ENCODE results near the gene ATXN3L. TPM values are rescaled to one million over a fixed set of nuclear protein-coding genes. Genes with fewer than 3 reads are reported as not detected.
A peak's percentile ranks its signal among the peaks of the same experiment; 100 is the strongest.

The ATXN3L gene
- total RNA-seq, 2 donors from 2014 or later, result not detected

DNA sequence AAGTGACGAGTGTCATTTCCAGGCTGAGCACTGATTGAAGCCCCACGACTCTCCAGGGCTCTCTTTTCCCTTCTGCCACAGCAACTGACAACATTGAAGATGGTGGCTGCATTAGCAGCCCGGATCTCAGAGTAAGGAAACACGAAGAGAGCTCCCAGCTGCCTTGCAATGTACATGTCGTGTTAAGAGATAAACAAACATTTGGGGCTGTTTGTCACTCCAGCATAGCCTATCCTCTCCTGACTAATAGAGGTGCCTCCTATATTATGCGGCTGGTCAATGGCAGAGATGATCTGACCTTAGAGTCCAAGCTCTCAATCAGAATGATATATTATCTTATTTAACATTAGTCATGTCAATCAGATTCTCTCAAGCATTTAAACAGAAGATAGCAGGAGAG, 38.6 kb downstream of the ATXN3L start:
- Histone ChIP-seq H3K36me3 (ENCODE audit: control insufficient read depth, insufficient read depth, low read length) (no peaks in the 10 kb centered on the region), H3K4me1 (ENCODE audit: control insufficient read depth, insufficient read depth, low read length) (no peaks in the 10 kb centered on the region), H3K27ac (ENCODE audit: low read depth, low read length) (no peak overlapping the region), H3K27me3 (ENCODE audit: control insufficient read depth, insufficient read depth, low read length, poor library complexity, severe bottlenecking) (no peaks in the 10 kb centered on the region), H3K4me3 (ENCODE audit: low read length) (no peak overlapping the region), H3K9ac (ENCODE audit: extremely low read depth, low read length, poor library complexity, severe bottlenecking) (no peak overlapping the region), H3K9me3 (ENCODE audit: control insufficient read depth, low read length) (peaks cover 21% of the 10 kb centered on the region)
- peaks cover 77% of the 10 kb centered on the region for H3K9me3 Mint-ChIP-seq
- H3K27ac Mint-ChIP-seq, result no peak overlapping the region
- H3K4me1 Mint-ChIP-seq, result peaks cover 4% of the 10 kb centered on the region
- no peaks in the 10 kb centered on the region for H3K27me3 Mint-ChIP-seq (ENCODE audit: insufficient read depth)
- TF ChIP-seq, protein P1, sequence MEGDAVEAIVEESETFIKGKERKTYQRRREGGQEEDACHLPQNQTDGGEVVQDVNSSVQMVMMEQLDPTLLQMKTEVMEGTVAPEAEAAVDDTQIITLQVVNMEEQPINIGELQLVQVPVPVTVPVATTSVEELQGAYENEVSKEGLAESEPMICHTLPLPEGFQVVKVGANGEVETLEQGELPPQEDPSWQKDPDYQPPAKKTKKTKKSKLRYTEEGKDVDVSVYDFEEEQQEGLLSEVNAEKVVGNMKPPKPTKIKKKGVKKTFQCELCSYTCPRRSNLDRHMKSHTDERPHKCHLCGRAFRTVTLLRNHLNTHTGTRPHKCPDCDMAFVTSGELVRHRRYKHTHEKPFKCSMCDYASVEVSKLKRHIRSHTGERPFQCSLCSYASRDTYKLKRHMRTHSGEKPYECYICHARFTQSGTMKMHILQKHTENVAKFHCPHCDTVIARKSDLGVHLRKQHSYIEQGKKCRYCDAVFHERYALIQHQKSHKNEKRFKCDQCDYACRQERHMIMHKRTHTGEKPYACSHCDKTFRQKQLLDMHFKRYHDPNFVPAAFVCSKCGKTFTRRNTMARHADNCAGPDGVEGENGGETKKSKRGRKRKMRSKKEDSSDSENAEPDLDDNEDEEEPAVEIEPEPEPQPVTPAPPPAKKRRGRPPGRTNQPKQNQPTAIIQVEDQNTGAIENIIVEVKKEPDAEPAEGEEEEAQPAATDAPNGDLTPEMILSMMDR (conservative IDR thresholded peaks at IDR 0.05), result no peak
- WGBS, 2 experiments (ENCODE audit: insufficient coverage in 1 of 2, insufficient read length in 1 of 2), result 91 to 95% methylated on average over 3 to 6 of the region's 6 CpGs
- peaks cover 4% of the 10 kb centered on the region for H3K36me3 Mint-ChIP-seq (ENCODE audit: low read depth)
- no peak for DNase-seq
- no peak overlapping the region for H3K4me3 Mint-ChIP-seq

DNA sequence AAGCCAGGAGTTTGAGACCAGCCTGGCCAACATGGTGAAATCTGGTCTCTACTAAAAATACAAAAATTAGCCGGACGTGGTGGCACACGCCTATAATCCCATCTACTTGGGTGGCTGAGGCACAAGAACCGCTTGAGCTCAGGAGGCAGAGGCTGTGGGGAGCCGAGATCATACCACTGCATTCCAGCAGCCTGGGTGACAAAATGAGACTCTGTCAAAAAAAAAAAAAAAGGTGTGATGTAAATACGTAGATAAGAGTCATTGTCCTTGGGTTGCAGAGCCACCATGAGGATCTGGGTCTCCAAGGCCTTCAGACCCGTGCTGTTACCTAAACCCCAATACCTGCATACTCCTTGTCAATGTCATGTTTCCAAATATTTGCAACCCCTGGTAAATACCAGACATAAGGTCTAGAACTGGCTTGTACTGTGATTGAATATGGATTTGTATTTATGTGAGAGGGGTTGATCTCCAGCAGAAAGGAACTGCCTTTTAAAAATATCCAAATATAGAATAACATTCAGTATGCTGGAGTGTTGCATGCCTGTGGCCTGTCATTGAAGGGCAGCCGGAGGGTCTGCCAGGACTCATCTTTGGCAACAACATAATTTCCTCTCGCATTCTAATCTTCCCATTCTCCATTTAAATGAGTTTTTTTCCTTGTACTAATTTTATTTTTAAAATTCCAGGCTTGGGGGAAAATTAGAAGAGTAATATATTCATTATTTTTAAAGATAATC, 40.4 kb downstream of the ATXN3L start:
- Histone ChIP-seq H3K9me3 (ENCODE audit: control insufficient read depth, low read length) (peaks cover 7% of the 10 kb centered on the region), H3K27ac (ENCODE audit: low read depth, low read length) (no peak overlapping the region), H3K36me3 (ENCODE audit: control insufficient read depth, insufficient read depth, low read length) (no peaks in the 10 kb centered on the region), H3K9ac (ENCODE audit: extremely low read depth, low read length, poor library complexity, severe bottlenecking) (no peak overlapping the region), H3K4me3 (ENCODE audit: low read length) (no peak overlapping the region), H3K4me1 (ENCODE audit: control insufficient read depth, insufficient read depth, low read length) (no peaks in the 10 kb centered on the region), H3K27me3 (ENCODE audit: control insufficient read depth, insufficient read depth, low read length, poor library complexity, severe bottlenecking) (no peaks in the 10 kb centered on the region)
- WGBS, 2 experiments (ENCODE audit: insufficient coverage in 1 of 2, insufficient read length in 1 of 2), result 84% methylated on average over 8 of the region's 9 CpGs; no CpG with 5 or more reads in 1 of the 2 experiments
- no peak overlapping the region for H3K4me3 Mint-ChIP-seq
- H3K36me3 Mint-ChIP-seq (ENCODE audit: low read depth), result no peaks in the 10 kb centered on the region
- no peaks in the 10 kb centered on the region for H3K27me3 Mint-ChIP-seq (ENCODE audit: insufficient read depth)
- peaks cover 4% of the 10 kb centered on the region for H3K4me1 Mint-ChIP-seq
- peaks cover 68% of the 10 kb centered on the region for H3K9me3 Mint-ChIP-seq
- peak; percentile 62 for DNase-seq
- H3K27ac Mint-ChIP-seq, result no peak overlapping the region
- TF ChIP-seq, protein P1 (conservative IDR thresholded peaks at IDR 0.05), result no peak

DNA sequence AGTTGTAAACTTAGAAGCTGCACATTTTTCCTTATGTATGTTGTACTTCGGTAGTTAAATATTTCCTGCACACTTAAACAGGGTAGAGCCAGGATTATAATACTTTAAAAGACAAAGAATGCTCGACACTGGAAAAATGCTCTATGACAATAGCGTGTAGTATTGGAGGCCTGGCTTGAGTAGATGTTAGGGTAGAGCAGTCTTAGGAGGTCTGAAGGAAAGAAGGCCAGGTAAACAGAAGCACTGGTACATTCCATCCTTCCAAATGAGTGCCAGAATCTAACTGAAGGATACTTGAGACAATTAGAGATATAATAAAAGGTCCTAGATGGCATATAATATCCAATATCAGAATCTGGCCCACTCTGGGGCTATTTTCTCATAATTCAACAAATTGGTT, 42.3 kb downstream of the ATXN3L start:
- peaks cover 55% of the 10 kb centered on the region for H3K9me3 Mint-ChIP-seq

More for the DNA sequence above, 42.3 kb downstream of the ATXN3L start:
- WGBS, 2 experiments (ENCODE audit: insufficient coverage in 1 of 2, insufficient read length in 1 of 2), result 90 to 100% methylated on average over 2 to 3 of the region's 3 CpGs
- Mint-ChIP-seq H3K4me3 (no peak overlapping the region), H3K4me1 (no peaks in the 10 kb centered on the region), H3K36me3 (ENCODE audit: low read depth) (no peaks in the 10 kb centered on the region), H3K27me3 (ENCODE audit: insufficient read depth) (no peaks in the 10 kb centered on the region), H3K27ac (no peak overlapping the region)
- H3K9ac ChIP-seq (ENCODE audit: extremely low read depth, low read length, poor library complexity, severe bottlenecking), result no peak overlapping the region
- H3K4me3 ChIP-seq (ENCODE audit: low read length), result no peak overlapping the region
- DNase-seq, result no peak
- H3K27ac ChIP-seq (ENCODE audit: low read depth, low read length), result no peak overlapping the region
- no peaks in the 10 kb centered on the region for H3K36me3 ChIP-seq (ENCODE audit: control insufficient read depth, insufficient read depth, low read length)
- TF ChIP-seq, protein P1 (conservative IDR thresholded peaks at IDR 0.05), result no peak
- H3K9me3 ChIP-seq (ENCODE audit: control insufficient read depth, low read length), result peaks cover 5% of the 10 kb centered on the region
- no peaks in the 10 kb centered on the region for H3K4me1 ChIP-seq (ENCODE audit: control insufficient read depth, insufficient read depth, low read length)
- H3K27me3 ChIP-seq (ENCODE audit: control insufficient read depth, insufficient read depth, low read length, poor library complexity, severe bottlenecking), result no peaks in the 10 kb centered on the region
